RWPE1 (cell line): ENCODE results near the gene OR2M2.

ENCODE experiments used
- CTCF ChIA-PET: fragments of 350-600 bp; sonication (Branson Sonifier 250); formaldehyde crosslinking; extraction: SDS; loops from one replicate; lab custom pipeline; 2021; lab: Yijun Ruan, JAX
- POLR2A ChIA-PET: fragments of 400-600 bp; formaldehyde crosslinking; extraction: SDS; loops from one replicate; lab custom pipeline; 2020; ENCODE audit warnings: antibody characterized with exemption; ENCODE audit not compliant: low non-redundant PET; lab: Yijun Ruan, JAX
- DNase-seq: peaks from one replicate; pipeline ENCODE4 v3.0.0; 2012; ENCODE audit warnings: low spot score
- H3K27ac ChIP-seq: fragments of 450-650 bp; 2 replicates; pipeline ENCODE4 v1.5.1; 2017
- CTCF ChIP-seq: fragments of 450-650 bp; conservative IDR thresholded peaks from 2 replicates; pipeline ENCODE4 v1.5.1; 2017; ENCODE audit warnings: low read depth, mild to moderate bottlenecking

OR2M2 gene

GRCh38 chr1:248187363-248187762 lies 12.7 kb downstream of the OR2M2 start:
- H3K27ac ChIP-seq, result no peak overlapping the region
- ChIA-PET CTCF (no interaction called here), POLR2A (no interaction called here)
- no peak for DNase-seq
- no peak for TF ChIP-seq CTCF

- DNase-seq, result no peak
- no peak overlapping the region for H3K27ac ChIP-seq
- no peak for TF ChIP-seq CTCF
- POLR2A ChIA-PET, result no interaction called here
- CTCF ChIA-PET, result no interaction called here
These were observed 14.4 kb downstream of the OR2M2 start for GRCh38 chr1:248189026-248189425.

- POLR2A ChIA-PET, result no interaction called here
- no peak for DNase-seq
- H3K27ac ChIP-seq, result no peak overlapping the region
- CTCF ChIA-PET, result no interaction called here
- TF ChIP-seq CTCF, result no peak
These were observed 19.5 kb downstream of the OR2M2 start for GRCh38 chr1:248194117-248194516.

DNA sequence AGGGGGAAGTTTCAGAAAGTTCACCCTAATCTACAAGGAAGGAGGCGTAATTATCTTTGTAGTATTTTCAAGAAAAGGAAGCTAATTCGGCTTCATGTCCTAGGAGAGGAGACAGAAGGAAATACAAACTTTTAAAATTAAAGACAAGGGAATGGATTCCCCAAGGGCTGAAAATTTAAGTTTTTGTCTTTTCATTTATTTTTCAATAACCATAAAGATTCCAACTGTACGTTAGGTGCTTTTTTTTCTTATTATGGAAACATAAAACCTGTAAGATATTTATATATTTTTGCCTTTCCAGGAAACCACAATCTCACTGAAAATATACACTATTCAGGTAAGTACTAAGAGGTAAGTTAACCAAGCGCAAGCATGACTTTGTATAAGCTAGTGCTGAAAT lies 22.3 kb downstream of the OR2M2 start, which contains the start of gene OR2M3:
TSS of gene OR2M3 (plus strand) at position 301 of the 400 bp plus-strand sequence. CDS start 5,803 bp downstream, outside the sequence.
- CTCF ChIA-PET, result no interaction called here
- H3K27ac ChIP-seq, result no peak within 1 kb of the TSS
- no peak for DNase-seq
- TF ChIP-seq CTCF, result no peak
- POLR2A ChIA-PET, result no interaction called here

DNA sequence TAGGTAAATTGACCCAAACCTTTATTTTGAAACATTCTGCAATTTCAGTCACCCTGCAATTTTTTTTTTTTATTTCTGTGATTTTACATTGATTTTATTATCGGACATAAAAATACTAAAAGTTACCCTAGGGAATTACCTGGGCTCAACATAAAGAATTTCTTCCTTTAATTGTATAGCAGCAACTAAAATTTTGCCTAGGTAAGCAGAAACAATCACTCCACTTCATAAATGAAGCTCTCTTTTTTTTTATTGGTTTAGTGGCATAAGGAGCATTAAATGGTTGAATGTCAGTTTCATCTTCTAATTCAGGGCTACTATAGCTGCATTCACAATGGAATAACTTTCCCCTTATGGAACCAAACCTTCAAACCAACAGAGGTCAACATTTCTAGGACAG lies 41.3 kb downstream of the OR2M2 start:
- TF ChIP-seq CTCF, result no peak
- POLR2A ChIA-PET, result no interaction called here
- no peak overlapping the region for H3K27ac ChIP-seq
- DNase-seq, result no peak
- CTCF ChIA-PET, result no interaction called here

DNA sequence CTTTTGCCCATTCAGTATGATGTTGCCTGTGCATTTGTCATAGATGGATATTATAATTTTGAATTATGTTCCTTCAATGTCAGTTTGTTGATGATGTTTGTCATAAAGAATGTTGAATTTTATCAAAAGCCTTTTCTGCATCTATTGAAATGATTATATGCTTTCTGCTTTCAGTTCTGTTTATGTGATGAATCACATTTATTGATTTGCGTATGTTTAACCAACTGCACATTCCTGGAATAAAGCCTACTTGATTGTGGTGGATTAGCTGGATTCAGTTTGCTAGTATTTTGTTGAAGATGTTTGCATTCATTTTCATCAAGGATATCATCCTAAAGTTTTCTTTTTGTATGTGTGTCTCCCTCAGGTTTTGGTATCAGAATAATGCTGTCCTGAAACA lies 50.9 kb downstream of the OR2M2 start:
- TF ChIP-seq CTCF, result no peak
- ChIA-PET POLR2A (no interaction called here), CTCF (no interaction called here)
- H3K27ac ChIP-seq, result no peak overlapping the region
- no peak for DNase-seq

- no peak for TF ChIP-seq CTCF
- ChIA-PET POLR2A (no interaction called here), CTCF (no interaction called here)
- H3K27ac ChIP-seq, result no peak overlapping the region
- no peak for DNase-seq
These were observed 54.8 kb downstream of the OR2M2 start for GRCh38 chr1:248229360-248229908.
